ENCODE data around the gene TBX10.

GRCh38 chr11:67615728-67616430 lies 23.7 kb downstream of the TBX10 start:
- TF ChIP-seq, protein P1, sequence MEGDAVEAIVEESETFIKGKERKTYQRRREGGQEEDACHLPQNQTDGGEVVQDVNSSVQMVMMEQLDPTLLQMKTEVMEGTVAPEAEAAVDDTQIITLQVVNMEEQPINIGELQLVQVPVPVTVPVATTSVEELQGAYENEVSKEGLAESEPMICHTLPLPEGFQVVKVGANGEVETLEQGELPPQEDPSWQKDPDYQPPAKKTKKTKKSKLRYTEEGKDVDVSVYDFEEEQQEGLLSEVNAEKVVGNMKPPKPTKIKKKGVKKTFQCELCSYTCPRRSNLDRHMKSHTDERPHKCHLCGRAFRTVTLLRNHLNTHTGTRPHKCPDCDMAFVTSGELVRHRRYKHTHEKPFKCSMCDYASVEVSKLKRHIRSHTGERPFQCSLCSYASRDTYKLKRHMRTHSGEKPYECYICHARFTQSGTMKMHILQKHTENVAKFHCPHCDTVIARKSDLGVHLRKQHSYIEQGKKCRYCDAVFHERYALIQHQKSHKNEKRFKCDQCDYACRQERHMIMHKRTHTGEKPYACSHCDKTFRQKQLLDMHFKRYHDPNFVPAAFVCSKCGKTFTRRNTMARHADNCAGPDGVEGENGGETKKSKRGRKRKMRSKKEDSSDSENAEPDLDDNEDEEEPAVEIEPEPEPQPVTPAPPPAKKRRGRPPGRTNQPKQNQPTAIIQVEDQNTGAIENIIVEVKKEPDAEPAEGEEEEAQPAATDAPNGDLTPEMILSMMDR (IDR thresholded peaks at IDR 0.05; ENCODE audit: borderline replicate concordance, extremely low read depth, low read length, poor library complexity, severe bottlenecking): no peak
- no peak for TF ChIP-seq EZH2 (IDR thresholded peaks at IDR 0.05; ENCODE audit: borderline replicate concordance, low read depth, low read length, severe bottlenecking)

Data from DND-41 (cell line).